H1 (cell line): ENCODE measurements around the gene DDX42. TPM values are rescaled to one million over a fixed set of nuclear protein-coding genes. Genes with fewer than 3 reads are reported as not detected.

Experiments
- CEBPB ChIP-seq: IDR thresholded peaks from 2 replicates; pipeline ENCODE4 v1.6.1; 2012; ENCODE audit warnings: low read depth, low read length
- CHD7 ChIP-seq: fragments of 300-600 bp; sonication (generic); IDR thresholded peaks from 2 replicates; pipeline ENCODE4 v1.7.1; 2012; ENCODE audit warnings: low read length, moderate library complexity, mild to moderate bottlenecking, inconsistent platforms; ENCODE audit not compliant: insufficient replicate concordance
- KDM1A ChIP-seq: fragments of 200-600, 300-600 bp; sonication (generic); IDR thresholded peaks from 2 replicates; pipeline ENCODE4 v1.7.1; 2016; ENCODE audit warnings: mild to moderate bottlenecking, low read length, borderline replicate concordance
- RFX5 ChIP-seq: IDR thresholded peaks from 2 replicates; pipeline ENCODE4 v1.6.1; 2011; ENCODE audit warnings: low read depth, low read length, improper control_type of control experiment, borderline replicate concordance
- SUZ12 ChIP-seq: fragments of 200-600 bp; sonication (generic); IDR thresholded peaks from 2 replicates; pipeline ENCODE4 v1.6.1; 2012; ENCODE audit warnings: mild to moderate bottlenecking, inconsistent platforms, low read length, moderate library complexity, mixed read lengths
- TAF7 ChIP-seq: optimal IDR thresholded peaks from 2 replicates; pipeline ENCODE3; 2011; ENCODE audit warnings: low read depth, mild to moderate bottlenecking, inconsistent platforms, low read length, moderate library complexity, borderline replicate concordance
- polyA plus RNA-seq, 7 experiments: library from polyadenylated mRNA; depleted of rRNA in 3 of 7; stranded (reverse) in 5 of 7; unstranded in 2 of 7; fragments of >200 nt in 5 of 7; fragments of 200-250 nt in 2 of 7; gene quantifications; 1 replicate in 5 of 7; 2 replicates in 1 of 7; 4 replicates in 1 of 7; pipeline versions ENCODE4 v1.2.1 to v1.2.3, GENCODE V29; 2011 to 2013; ENCODE audit warnings: missing spikeins in 2 of 7, mixed read lengths in 2 of 7
- total RNA-seq: library from RNA; stranded (reverse); fragmentation: NEBNext Ultra II Directional; extraction: Animal tissue kit (Norgen Biotek cat#: 25700); gene quantifications from 2 replicates; pipeline ENCODE4 v1.2.1, GENCODE V29; 2021
- TF ChIP-seq, protein P1 (sequence below): IDR thresholded peaks from 2 replicates; pipeline ENCODE4 v1.6.1; 2012; ENCODE audit warnings: inconsistent platforms

The DDX42 gene
- total and polyA plus RNA-seq, 2 of the 8 experiments (the other 6 are each of a cell fraction or from before 2014, with no cell fraction given), result 40.6 to 114 TPM

GRCh38 chr17:63840591-63841349, 66.8 kb downstream of the DDX42 start (continued):
- TF ChIP-seq CHD7, result no peak
- no peak for TF ChIP-seq CEBPB
- no peak for TF ChIP-seq SUZ12
- TF ChIP-seq, protein P1, sequence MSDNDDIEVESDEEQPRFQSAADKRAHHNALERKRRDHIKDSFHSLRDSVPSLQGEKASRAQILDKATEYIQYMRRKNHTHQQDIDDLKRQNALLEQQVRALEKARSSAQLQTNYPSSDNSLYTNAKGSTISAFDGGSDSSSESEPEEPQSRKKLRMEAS, result no peak
- no peak for TF ChIP-seq KDM1A
- no peak for TF ChIP-seq RFX5
- no peak for TF ChIP-seq TAF7
